H9 (cell line): ENCODE results near the gene NKD1. TPM values are rescaled to one million over a fixed set of nuclear protein-coding genes. Genes with fewer than 3 reads are reported as not detected.
A peak's percentile ranks its signal among the peaks of the same experiment; 100 is the strongest.

Experiments used
- DNase-seq: peaks from one replicate; pipeline ENCODE4 v3.0.0-alpha.2; 2017
- H2AFZ ChIP-seq: one replicate; pipeline ENCODE4 v1.6.1; 2013; ENCODE audit warnings: mild to moderate bottlenecking, low read length, control low read depth, moderate library complexity
- H2AK5ac ChIP-seq: 2 replicates; pipeline ENCODE4 v1.6.1; 2013; ENCODE audit warnings: low read length, control low read depth, mixed read lengths; ENCODE audit not compliant: insufficient read length
- H2BK120ac ChIP-seq: one replicate; pipeline ENCODE4 v1.6.1; 2013; ENCODE audit warnings: low read depth, mild to moderate bottlenecking, low read length, control low read depth, inconsistent platforms; ENCODE audit not compliant: poor library complexity, severe bottlenecking
- H2BK12ac ChIP-seq: 2 replicates; pipeline ENCODE4 v1.6.1; 2013; ENCODE audit warnings: low read length, control low read depth, mixed read lengths, low read depth; ENCODE audit not compliant: insufficient read length
- H2BK15ac ChIP-seq: 2 replicates; pipeline ENCODE4 v1.6.1; 2013; ENCODE audit warnings: low read depth, low read length, control low read depth
- H2BK20ac ChIP-seq: one replicate; pipeline ENCODE4 v1.6.1; 2013; ENCODE audit warnings: low read depth, mild to moderate bottlenecking, low read length, control low read depth, inconsistent platforms; ENCODE audit not compliant: poor library complexity, severe bottlenecking
- H2BK5ac ChIP-seq: 2 replicates; pipeline ENCODE4 v1.6.1; 2013; ENCODE audit warnings: low read length, control low read depth, mixed read lengths; ENCODE audit not compliant: insufficient read length
- H3K14ac ChIP-seq: 2 replicates; pipeline ENCODE4 v1.6.1; 2013; ENCODE audit warnings: low read length, control low read depth; ENCODE audit not compliant: insufficient read depth
- H3K18ac ChIP-seq: 2 replicates; pipeline ENCODE4 v1.6.1; 2013; ENCODE audit warnings: low read depth, mild to moderate bottlenecking, mixed read lengths, low read length, control low read depth; ENCODE audit not compliant: insufficient read length
- H3K23ac ChIP-seq: 2 replicates; pipeline ENCODE4 v1.6.1; 2013; ENCODE audit warnings: low read length, control low read depth, mixed read lengths, low read depth; ENCODE audit not compliant: insufficient read length
- H3K23me2 ChIP-seq: 2 replicates; pipeline ENCODE4 v1.6.1; 2013; ENCODE audit warnings: low read depth, mild to moderate bottlenecking, mixed read lengths, low read length, control low read depth; ENCODE audit not compliant: insufficient read length, poor library complexity, severe bottlenecking
- H3K27ac ChIP-seq: 2 replicates; pipeline ENCODE4 v1.5.1; 2013; ENCODE audit warnings: low read length, control low read depth, mixed read lengths, low read depth; ENCODE audit not compliant: insufficient read length
- H3K27me3 ChIP-seq: 2 replicates; pipeline ENCODE4 v1.6.1; 2013; ENCODE audit warnings: low read length, control low read depth, inconsistent platforms; ENCODE audit not compliant: insufficient read depth
- H3K4ac ChIP-seq: 2 replicates; pipeline ENCODE4 v1.6.1; 2013; ENCODE audit warnings: low read depth, mild to moderate bottlenecking, control low read depth, inconsistent platforms, low read length, moderate library complexity
- H3K4me1 ChIP-seq: 2 replicates; pipeline ENCODE4 v1.6.1; 2013; ENCODE audit warnings: low read length, control low read depth, inconsistent platforms; ENCODE audit not compliant: insufficient read depth
- H3K4me2 ChIP-seq: 2 replicates; pipeline ENCODE4 v1.6.1; 2013; ENCODE audit warnings: low read length, control low read depth, mixed read lengths; ENCODE audit not compliant: insufficient read length, insufficient read depth
- H3K56ac ChIP-seq: 2 replicates; pipeline ENCODE4 v1.6.1; 2013; ENCODE audit warnings: low read depth, mild to moderate bottlenecking, mixed read lengths, low read length, control low read depth; ENCODE audit not compliant: insufficient read length
- H3K79me1 ChIP-seq: 2 replicates; pipeline ENCODE4 v1.6.1; 2013; ENCODE audit warnings: low read depth, mild to moderate bottlenecking, moderate library complexity, low read length, control low read depth, inconsistent platforms; ENCODE audit not compliant: insufficient read depth, poor library complexity, severe bottlenecking
- H3K79me2 ChIP-seq: 2 replicates; pipeline ENCODE4 v1.6.1; 2013; ENCODE audit warnings: low read length, control low read depth, inconsistent platforms; ENCODE audit not compliant: insufficient read depth
- H3K9ac ChIP-seq: 2 replicates; pipeline ENCODE4 v1.6.1; 2013; ENCODE audit warnings: low read length, control low read depth, mixed read lengths; ENCODE audit not compliant: insufficient read length; ENCODE audit errors: extremely low read depth
- H3K9me3 ChIP-seq: one replicate; pipeline ENCODE4 v1.6.1; 2013; ENCODE audit warnings: low read depth, low read length, inconsistent platforms; ENCODE audit not compliant: control insufficient read depth
- H3T11ph ChIP-seq: one replicate; pipeline ENCODE4 v1.6.1; 2013; ENCODE audit warnings: mild to moderate bottlenecking, low read length, control low read depth, inconsistent platforms
- H4K20me1 ChIP-seq: one replicate; pipeline ENCODE4 v1.6.1; 2013; ENCODE audit not compliant: control insufficient read depth, insufficient read length, insufficient read depth
- H4K5ac ChIP-seq: 2 replicates; pipeline ENCODE4 v1.6.1; 2013; ENCODE audit warnings: low read depth, mild to moderate bottlenecking, mixed read lengths, low read length, control low read depth; ENCODE audit not compliant: insufficient read length
- H4K8ac ChIP-seq: replicated peaks from 2 replicates; pipeline ENCODE4 v1.6.1; 2013; ENCODE audit warnings: low read length, control low read depth, mixed read lengths, low read depth; ENCODE audit not compliant: insufficient read length
- H4K91ac ChIP-seq: 2 replicates; pipeline ENCODE4 v1.6.1; 2013; ENCODE audit warnings: low read depth, mild to moderate bottlenecking, moderate library complexity, mixed read lengths, low read length, control low read depth; ENCODE audit not compliant: insufficient read length
- H3K27ac Mint-ChIP-seq, 3 experiments: 2 replicates in 2 of 3; 3 replicates in 1 of 3; pipeline ENCODE4 v1.8.0; 2020 to 2021; ENCODE audit warnings: mixed read lengths in 3 of 3, mild to moderate bottlenecking in 1 of 3, moderate library complexity in 1 of 3
- H3K27me3 Mint-ChIP-seq: 2 replicates; pipeline ENCODE4 v1.8.0; 2021; ENCODE audit warnings: low read depth, mild to moderate bottlenecking, moderate library complexity, mixed read lengths
- H3K36me3 Mint-ChIP-seq, 3 experiments: 2 replicates in 2 of 3; 3 replicates in 1 of 3; pipeline ENCODE4 v1.8.0; 2020 to 2021; ENCODE audit warnings: low read depth in 3 of 3, mixed read lengths in 3 of 3; ENCODE audit not compliant: insufficient read depth in 1 of 3
- H3K4me1 Mint-ChIP-seq, 2 experiments: 2 replicates each; pipeline ENCODE4 v1.8.0; 2020; ENCODE audit warnings: mixed read lengths in 2 of 2
- H3K4me3 Mint-ChIP-seq, 2 experiments: 2 replicates in 1 of 2; 3 replicates in 1 of 2; pipeline ENCODE4 v1.8.0; 2020 to 2021; ENCODE audit warnings: mild to moderate bottlenecking in 2 of 2, mixed read lengths in 2 of 2, moderate library complexity in 1 of 2
- H3K9me3 Mint-ChIP-seq, 2 experiments: 2 replicates in 1 of 2; 3 replicates in 1 of 2; pipeline ENCODE4 v1.8.0; 2020; ENCODE audit warnings: mild to moderate bottlenecking in 2 of 2, mixed read lengths in 2 of 2, moderate library complexity in 1 of 2
- CTCF ChIP-seq: fragments of 200-600 bp; sonication (generic); conservative IDR thresholded peaks from 3 replicates; pipeline ENCODE4 v1.8.0; 2021; ENCODE audit warnings: antibody characterized with exemption, mild to moderate bottlenecking
- WGBS: extraction: QIAGEN DNeasy Blood & Tissue Kit; methylation state at CpG from one replicate; pipeline ENCODE4 v1.1.7; 2013; ENCODE audit warnings: missing lambda C conversion rate, low lambda C conversion rate, mixed read lengths; ENCODE audit not compliant: insufficient read length; ENCODE audit errors: extremely low coverage; 5-methylcytosine and 5-hydroxymethylcytosine counted together
- total RNA-seq: library from RNA; stranded (reverse); gene quantifications from 2 replicates; pipeline ENCODE4 v1.2.1, GENCODE V29; 2021

NKD1 gene
- total RNA-seq, 1 experiment from 2014 or later: 1.9 TPM

GRCh38 chr16:50604610-50605009 lies 56.4 kb downstream of the NKD1 start:
- H2BK5ac ChIP-seq: no peak overlapping the region
- H2AFZ ChIP-seq: no peak overlapping the region
- no peak overlapping the region for H3K27ac ChIP-seq
- H2BK20ac ChIP-seq: no peak overlapping the region
- Mint-ChIP-seq H3K27ac (peak overlapping the region in 1 of 3 experiments; percentile 70; a peak in 2 of 7 replicates), H3K4me3 (no peak overlapping the region), H3K4me1 (peaks cover 23 to 27% of the 10 kb centered on the region in 2 experiments), H3K36me3 (no peaks in the 10 kb centered on the region; a peak in 1 of 7 replicates), H3K9me3 (no peaks in the 10 kb centered on the region), H3K27me3 (peaks cover 15% of the 10 kb centered on the region)
- H3K79me2 ChIP-seq: no peaks in the 10 kb centered on the region
- no peak overlapping the region for H4K91ac ChIP-seq
- no peak overlapping the region for H3K4ac ChIP-seq
- no peak overlapping the region for H3K56ac ChIP-seq
- WGBS: no CpG with 5 or more reads among the region's 4 CpGs
- no peaks in the 10 kb centered on the region for H3K4me1 ChIP-seq
- no peak overlapping the region for H2BK15ac ChIP-seq
- H3K79me1 ChIP-seq: no peaks in the 10 kb centered on the region
- H4K8ac ChIP-seq: no peak overlapping the region
- H2BK120ac ChIP-seq: no peak overlapping the region
- H3K9me3 ChIP-seq: no peaks in the 10 kb centered on the region
- no peak overlapping the region for H3K9ac ChIP-seq
- H4K20me1 ChIP-seq: no peaks in the 10 kb centered on the region
- no peak overlapping the region for H3K4me2 ChIP-seq
- no peak for DNase-seq
- H3K14ac ChIP-seq: no peak overlapping the region
- H4K5ac ChIP-seq: no peak overlapping the region
- no peak for TF ChIP-seq CTCF
- no peak overlapping the region for H3T11ph ChIP-seq
- no peaks in the 10 kb centered on the region for H3K23me2 ChIP-seq
- no peaks in the 10 kb centered on the region for H3K27me3 ChIP-seq
- no peak overlapping the region for H3K18ac ChIP-seq
- H3K23ac ChIP-seq: no peak overlapping the region
- H2BK12ac ChIP-seq: no peak overlapping the region
- H2AK5ac ChIP-seq: no peak overlapping the region
